ENCODE results near the gene PRKAR2B.

DNA sequence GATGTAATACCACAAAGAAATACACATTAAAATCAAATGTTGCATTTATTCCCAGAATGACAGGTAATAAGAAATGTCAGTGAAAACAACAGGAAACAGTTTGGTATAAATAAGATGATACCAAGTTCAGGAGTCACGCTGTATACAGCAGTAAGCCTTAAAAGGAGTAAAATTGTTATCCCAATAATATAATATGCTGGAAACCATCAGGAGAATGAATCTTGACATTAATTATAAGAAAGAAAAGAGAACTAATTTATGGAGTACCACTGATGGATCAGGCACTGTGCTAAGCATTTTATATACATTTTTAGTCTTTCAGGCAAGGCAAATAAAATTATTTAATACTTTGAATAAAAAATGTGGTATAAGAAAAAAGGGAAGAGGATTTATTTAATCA lies 27.6 kb downstream of the PRKAR2B start:
- TF ChIP-seq, protein P1, sequence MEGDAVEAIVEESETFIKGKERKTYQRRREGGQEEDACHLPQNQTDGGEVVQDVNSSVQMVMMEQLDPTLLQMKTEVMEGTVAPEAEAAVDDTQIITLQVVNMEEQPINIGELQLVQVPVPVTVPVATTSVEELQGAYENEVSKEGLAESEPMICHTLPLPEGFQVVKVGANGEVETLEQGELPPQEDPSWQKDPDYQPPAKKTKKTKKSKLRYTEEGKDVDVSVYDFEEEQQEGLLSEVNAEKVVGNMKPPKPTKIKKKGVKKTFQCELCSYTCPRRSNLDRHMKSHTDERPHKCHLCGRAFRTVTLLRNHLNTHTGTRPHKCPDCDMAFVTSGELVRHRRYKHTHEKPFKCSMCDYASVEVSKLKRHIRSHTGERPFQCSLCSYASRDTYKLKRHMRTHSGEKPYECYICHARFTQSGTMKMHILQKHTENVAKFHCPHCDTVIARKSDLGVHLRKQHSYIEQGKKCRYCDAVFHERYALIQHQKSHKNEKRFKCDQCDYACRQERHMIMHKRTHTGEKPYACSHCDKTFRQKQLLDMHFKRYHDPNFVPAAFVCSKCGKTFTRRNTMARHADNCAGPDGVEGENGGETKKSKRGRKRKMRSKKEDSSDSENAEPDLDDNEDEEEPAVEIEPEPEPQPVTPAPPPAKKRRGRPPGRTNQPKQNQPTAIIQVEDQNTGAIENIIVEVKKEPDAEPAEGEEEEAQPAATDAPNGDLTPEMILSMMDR (conservative IDR thresholded peaks at IDR 0.05 in 1 of 2, IDR thresholded peaks at IDR 0.05 in 1 of 2; ENCODE audit: low read depth in 1 of 2, low read length in 2 of 2) = no peak
- TF ChIP-seq EZH2 (IDR thresholded peaks at IDR 0.05; ENCODE audit: low read length, missing control alignments) = no peak
